Measurements from ENCODE around the gene VAMP7.
"Not testable (repeated sequence)": the region's sequence is repeated elsewhere in the genome, so short reads cannot be mapped to it uniquely, and the experiment has no call there.

The VAMP7 gene

DNA sequence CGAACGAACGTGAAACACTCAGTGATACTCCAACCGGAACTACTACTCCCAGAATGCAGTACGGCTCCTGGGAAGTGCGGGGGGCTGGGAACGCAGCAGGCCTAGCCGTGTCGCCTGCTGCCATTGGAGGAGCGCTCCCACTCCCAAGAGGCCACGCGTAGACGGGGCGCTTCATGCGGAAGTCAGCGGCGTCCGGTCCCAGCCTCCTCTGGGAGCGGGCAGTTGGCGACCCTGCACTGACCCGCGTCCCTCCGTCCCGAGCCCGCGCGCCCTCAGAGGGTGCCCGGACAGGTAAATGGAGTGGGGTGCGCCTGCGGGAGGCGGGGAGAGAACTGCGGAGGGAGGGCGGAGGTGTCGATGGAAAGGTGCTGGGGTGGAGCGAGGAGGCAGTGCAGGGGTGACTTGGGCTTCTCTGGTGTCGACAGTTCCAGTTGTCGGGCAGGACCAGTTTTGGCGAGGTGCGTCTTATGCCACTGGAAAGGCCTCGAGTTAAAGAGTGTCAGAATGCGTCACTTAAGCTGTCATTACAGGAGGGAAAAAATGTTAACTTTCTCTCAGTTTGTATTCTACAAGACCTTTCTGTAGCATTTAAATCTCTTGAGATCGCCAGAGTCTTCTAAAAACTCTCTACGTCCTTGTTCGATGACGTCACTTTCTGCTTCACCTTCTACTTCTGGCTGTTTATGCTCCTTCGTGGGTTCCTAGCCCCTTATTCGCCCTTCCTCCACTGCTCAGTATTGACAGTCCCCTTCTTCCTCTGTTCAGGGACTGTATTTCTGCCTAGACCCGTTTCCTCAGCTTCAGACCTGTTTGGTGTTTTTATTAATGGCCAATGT is at the start of gene VAMP7:
VAMP7 (plus strand) TSS at position 188 of the 836 bp plus-strand sequence. CDS start 8,122 bp downstream, outside the sequence.
- peak; percentile 89 for DNase-seq

GRCh38 chrX:155841232-155841631 is 39.9 kb upstream of the VAMP7 start:
- peak; percentile 76 for DNase-seq

- not testable (repeated sequence) for DNase-seq
These were observed 29.4 kb upstream of the VAMP7 start for GRCh38 chrX:155851786-155852185.

DNA sequence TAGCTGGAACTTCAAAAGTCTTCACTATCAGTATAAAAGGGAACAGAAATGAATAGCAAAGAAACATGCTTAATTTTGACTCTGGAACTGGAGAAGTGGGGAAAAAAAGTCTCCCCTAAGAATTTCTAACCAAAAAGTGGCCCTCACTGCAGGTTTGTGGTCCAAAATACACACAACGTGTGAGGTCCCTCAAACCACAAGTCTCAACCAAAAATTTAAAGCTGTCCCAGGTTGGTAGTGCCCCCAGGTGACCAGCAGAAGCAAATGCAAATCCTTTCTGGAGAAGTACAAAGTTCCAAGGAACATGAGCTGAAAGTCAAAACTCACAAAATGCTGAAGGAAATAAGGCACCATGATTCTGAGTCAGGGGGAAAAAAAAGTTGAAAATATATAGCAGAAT is 23.6 kb upstream of the VAMP7 start:
- no peak for DNase-seq

DNA sequence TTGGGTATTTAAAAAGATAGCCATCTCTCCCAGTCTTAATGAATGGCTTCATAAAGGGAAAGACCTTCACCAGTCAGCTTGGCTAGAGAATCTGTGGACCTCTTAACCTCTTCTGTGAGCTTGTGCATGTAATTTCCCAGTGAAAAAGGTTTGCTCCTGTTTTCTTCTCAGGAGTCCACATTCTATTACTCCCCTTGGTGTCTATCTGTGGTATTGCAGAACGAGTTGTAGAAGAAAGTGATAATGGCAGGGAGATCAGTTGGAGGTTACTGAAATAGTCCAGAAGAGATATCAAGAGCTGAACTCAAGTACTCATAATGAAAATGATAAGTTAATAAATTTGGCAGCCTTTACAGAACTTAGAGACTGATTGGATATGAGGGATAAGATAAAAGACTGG is 16.5 kb upstream of the VAMP7 start:
- DNase-seq, result no peak

GRCh38 chrX:155865193-155865592 is 16.0 kb upstream of the VAMP7 start:
- DNase-seq, result no peak

DNA sequence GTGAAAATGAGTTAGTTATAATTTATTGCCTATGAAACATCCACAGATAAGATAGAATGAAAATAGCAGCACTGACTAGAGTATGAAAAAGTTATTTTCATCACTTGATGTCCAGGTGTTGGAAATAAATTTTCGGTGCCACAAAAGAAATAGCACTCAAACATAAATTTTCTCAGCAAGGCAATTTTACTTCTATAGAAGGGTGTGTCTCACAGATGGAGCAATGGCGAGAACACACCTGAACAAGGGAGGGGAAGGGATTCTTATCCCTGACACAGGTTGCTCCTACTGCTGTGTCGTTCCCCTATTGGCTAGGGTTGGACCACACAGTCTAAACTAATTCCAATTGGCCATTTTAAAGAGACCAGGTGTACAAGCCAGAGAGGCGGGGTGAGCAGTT is 13.3 kb upstream of the VAMP7 start:
- DNase-seq, result no peak

DNA sequence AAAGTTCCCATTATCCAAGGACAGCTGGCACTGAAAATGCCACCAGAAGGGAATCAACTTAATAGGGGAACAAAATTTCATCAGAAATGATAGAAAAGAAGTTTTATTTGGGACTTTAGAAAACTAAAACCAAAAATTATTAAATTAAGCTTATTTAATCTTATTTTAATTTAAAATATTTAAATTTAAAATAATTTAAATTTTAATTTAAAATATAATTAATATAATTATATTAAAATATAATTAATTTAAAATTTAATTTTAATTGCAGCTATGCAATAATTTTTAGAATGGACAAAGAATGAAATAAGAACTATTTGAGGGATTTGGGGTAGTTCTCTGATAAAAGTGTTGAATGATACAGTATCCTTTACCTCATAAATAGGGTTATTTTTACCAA is 10.2 kb upstream of the VAMP7 start:
- no peak for DNase-seq

GRCh38 chrX:155871934-155872333 is 9.2 kb upstream of the VAMP7 start:
- DNase-seq, result no peak

DNA sequence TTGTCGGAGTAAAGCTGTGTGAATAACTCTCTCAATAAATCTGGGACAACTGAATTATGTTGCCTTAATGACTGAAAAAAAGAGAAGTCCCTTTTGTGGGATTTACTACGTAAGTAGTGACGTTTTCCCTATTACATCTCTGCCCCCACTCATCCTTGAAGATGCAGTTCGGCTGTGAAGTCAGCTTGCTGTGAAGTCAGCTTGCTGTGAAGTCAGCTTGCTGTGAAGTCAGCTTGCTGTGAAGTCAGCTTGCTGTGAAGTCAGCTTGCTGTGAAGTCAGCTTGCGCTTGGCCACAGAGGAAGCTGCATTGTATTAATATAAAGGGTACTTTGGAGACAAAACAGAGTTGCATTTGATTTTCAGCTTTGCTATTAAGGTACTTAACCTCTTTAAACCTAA is 8.0 kb upstream of the VAMP7 start:
- DNase-seq, result peak; percentile 30

DNA sequence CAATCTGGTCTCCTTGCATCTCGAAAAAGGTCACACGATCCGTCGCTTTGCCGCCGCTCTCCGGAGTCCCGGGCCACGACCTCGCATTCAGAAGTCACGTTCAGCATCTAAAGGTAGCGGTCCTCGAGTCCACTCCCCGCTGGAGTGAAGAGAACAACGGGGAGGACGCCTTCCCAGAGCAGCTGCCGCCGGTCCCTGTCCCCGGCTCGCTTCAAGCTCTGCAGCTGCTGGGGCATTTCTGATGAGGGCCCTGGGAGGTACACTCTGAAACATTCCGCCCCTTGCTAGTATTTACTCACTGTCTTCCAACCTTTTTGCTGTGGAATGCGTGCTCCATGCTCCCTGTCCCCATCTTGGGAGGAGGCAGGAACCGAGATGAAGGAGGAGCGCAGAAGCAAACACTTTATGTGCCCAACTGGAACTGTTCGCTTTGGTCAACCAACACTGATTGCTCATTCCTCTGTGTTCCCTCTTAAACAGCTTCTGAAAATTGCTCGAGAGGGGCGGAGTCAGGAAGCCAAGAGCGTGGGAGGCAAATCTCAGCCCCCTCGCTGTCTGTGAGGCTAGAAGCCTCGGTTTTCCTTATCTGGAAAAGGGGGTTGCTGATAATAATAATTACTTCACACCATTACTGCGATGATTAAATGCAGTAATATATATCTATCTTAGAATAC is 6.4 kb upstream of the VAMP7 start:
- DNase-seq, result no peak

- peak; percentile 18 for DNase-seq
These were observed 4.4 kb upstream of the VAMP7 start for GRCh38 chrX:155876704-155877103.

- no peak for DNase-seq
These were observed 3.9 kb upstream of the VAMP7 start for GRCh38 chrX:155877288-155877687.

- no peak for DNase-seq
These were observed 473 bp upstream of the VAMP7 start for GRCh38 chrX:155880586-155881157.

- DNase-seq, result peak; percentile 10
These were observed 5.3 kb downstream of the VAMP7 start for GRCh38 chrX:155886409-155886808.

DNA sequence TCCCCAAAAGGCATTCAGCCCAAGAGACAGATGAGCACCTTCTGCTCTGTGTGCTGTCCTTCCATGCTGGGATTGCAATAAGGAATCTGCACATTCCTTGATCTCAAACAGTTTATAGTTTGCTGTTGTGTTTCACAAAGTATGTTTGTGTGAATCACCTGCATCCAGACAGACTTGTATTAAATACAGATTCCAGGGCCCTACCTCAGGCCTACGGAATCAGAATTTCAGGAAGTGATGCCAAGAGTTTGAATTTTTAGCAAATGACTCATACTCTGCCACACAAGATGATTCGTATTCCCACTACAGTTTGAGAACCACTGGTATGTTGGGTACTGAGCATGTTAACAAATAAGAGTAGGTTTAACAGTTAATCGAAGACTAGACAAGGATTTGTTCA is 7.0 kb downstream of the VAMP7 start:
- DNase-seq, result peak; percentile 42

- DNase-seq, result no peak
These were observed 8.2 kb downstream of the VAMP7 start for GRCh38 chrX:155889328-155889727.

DNA sequence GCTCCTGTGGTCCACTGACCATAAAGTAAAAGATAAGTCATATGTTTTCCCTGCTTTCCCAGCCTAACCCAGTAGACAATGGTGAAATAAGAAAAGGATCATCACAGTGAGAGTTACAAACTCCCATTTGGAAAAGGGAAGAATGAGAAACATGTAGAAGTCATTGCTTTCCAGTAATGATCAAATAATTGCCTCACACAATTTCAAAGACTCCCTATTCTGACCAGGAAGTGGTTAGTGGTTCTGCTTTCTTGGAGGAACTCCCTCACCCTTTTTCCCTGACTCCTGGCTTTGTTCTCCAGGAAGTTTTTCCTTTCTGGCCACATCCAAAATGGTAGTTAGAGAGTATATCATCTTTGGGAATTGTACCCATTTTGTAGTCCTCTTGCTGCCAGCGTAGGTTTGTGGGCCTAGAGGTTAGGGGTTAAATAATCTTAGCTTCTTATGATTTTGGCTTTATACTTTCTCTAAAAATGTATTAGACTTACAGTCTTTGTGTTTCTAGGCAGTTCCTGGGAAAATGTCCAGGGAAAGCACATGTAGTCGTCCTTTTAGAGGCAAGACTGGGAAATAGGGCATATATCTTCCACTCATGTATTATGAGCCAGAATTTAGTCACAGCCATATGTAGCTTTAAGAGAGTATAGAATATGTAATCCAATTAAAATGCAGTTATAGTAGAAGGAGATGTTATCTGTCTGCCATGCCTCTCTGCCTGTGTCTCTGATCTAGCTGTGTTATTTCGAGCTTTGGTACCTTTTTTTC is 10.5 kb downstream of the VAMP7 start:
- peak; percentile 67 for DNase-seq

DNA sequence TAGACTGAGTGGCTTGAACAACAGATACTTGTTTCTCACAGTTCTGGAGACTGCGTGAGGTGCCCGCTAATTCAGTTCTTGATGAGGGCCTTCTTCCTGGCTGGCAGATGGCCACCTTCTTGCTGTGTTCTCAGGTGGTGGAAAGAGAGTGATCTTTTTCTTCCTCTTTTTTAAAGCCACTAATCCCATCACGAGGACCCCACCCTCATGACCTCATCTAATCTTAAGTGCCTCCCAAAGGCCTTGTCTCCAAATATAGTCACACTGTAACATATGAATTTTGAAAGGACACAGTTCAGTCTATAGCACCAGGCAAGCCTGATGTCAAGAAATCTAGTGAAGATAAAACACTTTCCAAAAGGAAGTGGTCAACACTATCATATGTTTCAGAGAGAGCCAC is 12.4 kb downstream of the VAMP7 start:
- peak; percentile 39 for DNase-seq

GRCh38 chrX:155896512-155896911 is 15.4 kb downstream of the VAMP7 start:
- no peak for DNase-seq

- peak; percentile 28 for DNase-seq
These were observed 18.2 kb downstream of the VAMP7 start for GRCh38 chrX:155899366-155899765.

- DNase-seq, result no peak
These were observed 19.6 kb downstream of the VAMP7 start for GRCh38 chrX:155900765-155901164.

GRCh38 chrX:155907661-155908060 is 26.5 kb downstream of the VAMP7 start:
- DNase-seq, result not testable (repeated sequence)

Data from inflammatory macrophage treated with lipopolysaccharide for 4 hours (primary cell).